Right renal cortex interstitium (tissue), 3 donors: ENCODE results near the gene COL6A2. TPM values are rescaled to one million over a fixed set of nuclear protein-coding genes. Genes with fewer than 3 reads are reported as not detected.
"Not testable (repeated sequence)": the region's sequence is repeated elsewhere in the genome, so short reads cannot be mapped to it uniquely, and the experiment has no call there.

ENCODE experiments used
- DNase-seq, 3 donors: peaks; one replicate each; pipeline ENCODE4 v3.0.0-alpha.2; 2013; ENCODE audit warnings: low read depth in 3 of 3, low spot score in 2 of 3
- polyA plus RNA-seq, 3 donors: library from polyadenylated mRNA; unstranded; fragments of 120-200 nt; gene quantifications; one replicate each; pipeline ENCODE4 v1.2.1, GENCODE V29; 2013; ENCODE audit not compliant: insufficient read length in 3 of 3

Gene COL6A2
- polyA plus RNA-seq, 3 donors = 160 to 172 (median 170) TPM

DNA sequence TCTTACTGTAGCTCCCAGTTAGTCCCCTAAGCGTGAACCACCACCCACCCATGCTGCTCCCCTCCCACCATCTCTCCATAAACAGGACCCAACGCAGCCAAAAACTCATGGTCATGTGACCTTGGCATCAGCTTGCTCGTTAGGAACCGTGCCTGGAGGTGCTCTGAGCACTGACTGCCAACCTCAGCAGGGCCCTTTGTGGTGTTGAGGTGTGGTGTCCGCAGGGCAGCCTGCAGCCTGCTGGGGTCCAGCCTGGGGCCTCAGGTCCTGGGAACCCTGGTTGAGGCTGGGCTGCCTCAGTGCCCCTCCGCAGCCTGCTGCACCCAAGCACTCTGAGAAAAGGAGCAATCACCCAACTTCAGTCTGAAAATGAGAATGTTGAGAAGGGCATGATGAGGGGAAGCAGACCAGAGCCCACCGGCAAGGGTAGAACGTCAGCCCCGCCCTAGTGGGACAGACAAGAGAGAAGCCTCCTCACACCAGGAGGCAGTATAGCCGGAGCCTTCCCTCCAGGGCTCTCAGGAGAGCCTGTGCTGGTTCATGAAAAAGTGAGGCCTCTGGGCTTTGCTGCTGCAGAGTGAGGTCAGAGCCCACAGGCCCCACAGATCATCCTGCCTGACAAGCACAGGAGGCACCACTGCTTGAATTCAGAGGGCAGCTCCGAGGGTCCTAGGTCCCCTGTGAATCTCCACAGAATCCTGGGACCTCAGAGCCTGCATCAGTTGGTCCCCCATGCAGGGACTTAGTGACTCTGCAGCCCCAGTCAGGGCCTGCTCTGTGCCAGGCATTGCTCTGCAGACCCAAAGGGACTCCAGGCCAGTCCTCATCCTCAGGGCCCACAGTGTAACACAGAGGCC lies 4.9 kb upstream of the COL6A2 start:
- DNase-seq = no peak

GRCh38 chr21:46093668-46094400 lies 4.1 kb upstream of the COL6A2 start:
- DNase-seq = no peak

GRCh38 chr21:46094401-46095082 lies 3.4 kb upstream of the COL6A2 start:
- DNase-seq = no peak

DNA sequence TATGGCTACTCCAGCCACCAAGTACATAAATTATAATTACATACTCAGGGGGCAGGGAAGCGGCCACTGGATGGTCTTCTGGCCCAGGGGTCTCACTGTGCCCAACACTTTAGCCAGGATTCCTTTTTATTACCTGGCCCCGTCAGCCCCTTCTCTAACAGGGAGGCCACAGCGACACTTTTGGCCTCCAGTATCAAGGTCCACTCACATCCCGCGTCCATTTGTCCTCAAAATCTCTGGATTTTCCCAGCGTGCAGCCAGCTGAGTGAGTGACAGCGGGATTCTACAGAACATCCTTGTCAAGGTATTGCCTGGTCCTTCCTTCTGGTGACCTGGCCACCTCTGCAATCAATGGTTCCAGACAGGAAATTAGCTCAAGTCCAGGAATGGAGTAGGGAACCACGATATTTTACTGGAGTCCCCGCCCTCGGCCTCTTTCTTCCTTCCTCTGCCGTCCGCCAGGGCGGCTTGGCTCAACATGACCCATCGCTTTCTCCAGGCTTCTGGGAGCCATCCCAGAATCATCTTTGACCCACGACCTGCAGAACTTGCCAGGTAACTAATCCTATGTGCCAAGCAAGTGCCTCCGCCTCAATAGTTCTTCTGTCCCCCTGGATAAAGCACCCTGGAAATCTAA lies 2.7 kb upstream of the COL6A2 start:
- DNase-seq = no peak

DNA sequence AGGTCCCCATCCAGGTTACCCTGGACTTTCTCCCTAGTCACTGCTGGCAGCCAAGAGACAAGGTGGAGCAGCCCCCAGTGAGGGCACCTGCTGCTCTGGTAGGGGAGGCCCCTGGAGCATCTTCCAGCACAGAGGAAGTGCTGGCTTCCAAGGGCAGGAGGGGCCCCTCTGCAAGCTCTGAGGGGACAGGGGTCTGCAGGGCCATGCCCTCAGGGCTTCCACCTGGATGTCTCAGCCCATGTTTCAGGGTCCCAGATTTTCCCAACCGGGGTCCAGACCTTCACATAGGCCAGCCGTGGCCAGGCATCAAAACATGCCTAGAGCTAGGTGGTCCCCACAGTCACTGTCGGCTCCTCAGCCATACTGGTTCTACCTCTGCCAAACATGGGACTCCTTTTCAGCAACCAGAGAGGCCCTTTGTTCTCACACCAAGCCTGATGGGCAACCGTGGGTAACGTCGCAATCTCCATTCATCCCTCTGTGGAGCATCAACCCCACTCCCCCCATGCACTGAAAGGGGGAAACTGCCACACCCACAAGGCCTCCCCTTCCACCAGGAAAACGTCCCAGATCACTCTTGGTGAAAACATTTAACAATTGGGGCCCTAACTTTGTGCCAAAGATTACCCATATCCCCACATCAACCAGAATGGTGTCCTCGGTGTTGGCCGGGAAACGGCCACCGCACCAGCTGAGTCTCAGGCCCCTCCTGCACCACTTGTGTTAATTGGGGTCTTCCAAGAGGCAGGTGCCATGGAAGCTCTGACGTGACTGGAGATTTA lies 1.9 kb upstream of the COL6A2 start:
- no peak for DNase-seq

- no peak for DNase-seq
Observed at GRCh38 chr21:46096596-46097335, 1.1 kb upstream of the COL6A2 start.

GRCh38 chr21:46098303-46099141 lies 610 bp downstream of the COL6A2 start:
- DNase-seq = no peak

- no peak for DNase-seq
Observed at GRCh38 chr21:46099476-46099875, 1.6 kb downstream of the COL6A2 start.

- no peak for DNase-seq
Observed at GRCh38 chr21:46100020-46100419, 2.1 kb downstream of the COL6A2 start.

- no peak for DNase-seq
Observed at GRCh38 chr21:46100426-46100825, 2.5 kb downstream of the COL6A2 start.

GRCh38 chr21:46100906-46101305 lies 3.0 kb downstream of the COL6A2 start:
- DNase-seq = no peak

- DNase-seq = no peak
Observed at GRCh38 chr21:46104104-46104503, 6.2 kb downstream of the COL6A2 start.

GRCh38 chr21:46107376-46107775 lies 9.5 kb downstream of the COL6A2 start:
- DNase-seq = not testable (repeated sequence)

DNA sequence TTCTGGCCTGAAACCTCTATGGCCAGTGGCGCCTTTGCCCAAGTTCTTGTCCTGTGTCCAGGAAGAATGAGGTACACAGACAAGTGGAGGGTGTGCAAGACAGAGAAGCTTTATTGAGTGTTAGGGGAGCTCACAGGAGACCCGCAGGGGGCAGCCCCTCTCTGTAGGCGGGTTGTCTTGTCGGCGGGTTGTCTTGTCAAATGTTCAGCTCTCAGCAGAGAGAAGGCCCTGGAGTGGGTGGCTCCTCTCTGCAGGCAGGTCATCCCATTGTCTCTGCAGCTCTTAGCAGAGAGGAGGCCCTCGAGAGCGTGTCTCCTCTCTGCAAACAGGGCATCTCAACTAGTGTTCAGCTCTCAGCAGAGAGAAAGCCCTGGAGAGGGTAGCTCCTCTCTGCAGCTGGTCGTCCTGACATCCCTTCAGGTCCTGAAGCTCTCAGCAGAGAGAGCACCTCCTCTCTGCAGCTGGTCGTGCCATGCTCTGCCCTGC lies 11.0 kb downstream of the COL6A2 start:
- no peak for DNase-seq

DNA sequence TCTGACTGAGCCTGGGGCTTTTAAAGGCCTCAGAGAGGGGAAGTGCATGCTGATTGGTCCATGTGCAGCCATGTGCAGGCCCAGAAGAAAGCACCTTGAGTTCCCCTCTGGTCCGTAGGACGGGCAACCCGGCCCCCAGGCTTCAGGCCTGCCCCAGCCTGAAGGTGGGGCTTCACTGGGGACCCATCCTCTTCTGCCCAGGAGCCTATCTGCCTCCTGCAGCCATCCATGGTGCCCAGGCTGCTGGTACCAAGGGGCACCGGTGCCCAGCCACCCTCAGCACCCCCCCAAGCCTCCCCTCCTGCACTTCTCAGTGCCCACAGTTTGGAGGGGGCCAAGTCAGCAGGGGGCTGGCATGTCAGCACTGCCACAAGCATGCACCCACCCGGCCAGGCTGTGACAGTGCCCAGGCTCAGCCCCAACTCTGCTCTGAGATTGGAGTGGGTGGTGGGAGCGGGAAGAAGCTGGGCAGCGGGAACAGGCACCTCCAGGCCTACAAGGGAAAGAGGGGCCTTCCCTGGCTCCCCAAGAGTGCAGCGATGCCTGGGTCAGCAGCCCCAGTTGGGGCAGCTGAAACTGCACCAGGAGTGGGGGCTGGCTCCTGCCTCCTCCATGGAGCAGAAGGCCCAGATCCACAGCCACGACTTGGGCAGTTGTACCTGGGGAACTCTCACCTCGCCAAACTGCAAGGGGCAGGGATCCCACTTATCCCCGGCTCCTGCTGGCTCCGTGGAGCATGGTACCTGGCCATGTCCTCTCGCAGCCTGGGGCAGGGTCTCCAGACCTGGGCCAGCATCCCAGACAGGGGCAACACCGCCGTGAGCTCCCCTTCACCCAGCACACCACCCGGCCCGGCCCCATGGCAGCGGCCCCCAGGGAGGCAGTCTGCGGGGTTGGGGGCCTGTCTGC lies 11.7 kb downstream of the COL6A2 start:
- DNase-seq = no peak

- no peak for DNase-seq
Observed at GRCh38 chr21:46110499-46111192, 12.7 kb downstream of the COL6A2 start.

- no peak for DNase-seq
Observed at GRCh38 chr21:46111193-46111571, 13.3 kb downstream of the COL6A2 start.
